KMS-11 (cell line): ENCODE results near the gene CCKAR.

Experiments used
- H2AFZ ChIP-seq: fragments of 200-600 bp; sonication (generic); 2 replicates; pipeline ENCODE4 v1.6.1; 2016; ENCODE audit warnings: antibody characterized with exemption, mixed run types, low read depth
- H3K27ac ChIP-seq: fragments of 200-600 bp; sonication (generic); 2 replicates; pipeline ENCODE4 v1.6.1; 2016; ENCODE audit warnings: mild to moderate bottlenecking, mixed run types
- H3K27me3 ChIP-seq: fragments of 200-600 bp; sonication (generic); 2 replicates; pipeline ENCODE4 v1.6.1; 2017; ENCODE audit warnings: mild to moderate bottlenecking, low read depth, mixed run types, moderate library complexity; ENCODE audit not compliant: insufficient read depth
- H3K36me3 ChIP-seq: fragments of 200-600 bp; sonication (generic); 2 replicates; pipeline ENCODE4 v1.6.1; 2017; ENCODE audit warnings: mild to moderate bottlenecking, mixed run types; ENCODE audit not compliant: insufficient read depth
- H3K4me1 ChIP-seq: fragments of 200-600 bp; sonication (generic); 2 replicates; pipeline ENCODE4 v1.6.1; 2016; ENCODE audit warnings: mild to moderate bottlenecking, low read depth, mixed run types; ENCODE audit not compliant: poor library complexity, severe bottlenecking
- H3K4me2 ChIP-seq: fragments of 200-600 bp; sonication (generic); 2 replicates; pipeline ENCODE4 v1.7.0; 2016; ENCODE audit warnings: mild to moderate bottlenecking, mixed run types
- H3K4me3 ChIP-seq: fragments of 200-600 bp; sonication (generic); IDR thresholded peaks from 2 replicates; pipeline ENCODE4 v1.6.1; 2017; ENCODE audit warnings: low read depth, low read length, mixed read lengths; ENCODE audit not compliant: insufficient read depth
- H3K79me2 ChIP-seq: fragments of 200-600 bp; sonication (generic); 2 replicates; pipeline ENCODE4 v1.6.1; 2016; ENCODE audit warnings: low read depth, mixed run types; ENCODE audit not compliant: insufficient read depth
- H3K9ac ChIP-seq: fragments of 200-600 bp; sonication (generic); 2 replicates; pipeline ENCODE4 v1.6.1; 2016; ENCODE audit warnings: mild to moderate bottlenecking, mixed run types
- H4K20me1 ChIP-seq: fragments of 200-600 bp; sonication (generic); 2 replicates; pipeline ENCODE4 v1.6.1; 2016; ENCODE audit warnings: mild to moderate bottlenecking, mixed run types; ENCODE audit not compliant: insufficient read depth
- TF ChIP-seq, protein P1 (sequence below): fragments of 200-600 bp; sonication (generic); conservative IDR thresholded peaks from 2 replicates; pipeline ENCODE4 v1.6.1; 2017; ENCODE audit warnings: low read depth, mild to moderate bottlenecking, antibody characterized with exemption, low read length, moderate library complexity, mixed read lengths

The CCKAR gene, protein sequence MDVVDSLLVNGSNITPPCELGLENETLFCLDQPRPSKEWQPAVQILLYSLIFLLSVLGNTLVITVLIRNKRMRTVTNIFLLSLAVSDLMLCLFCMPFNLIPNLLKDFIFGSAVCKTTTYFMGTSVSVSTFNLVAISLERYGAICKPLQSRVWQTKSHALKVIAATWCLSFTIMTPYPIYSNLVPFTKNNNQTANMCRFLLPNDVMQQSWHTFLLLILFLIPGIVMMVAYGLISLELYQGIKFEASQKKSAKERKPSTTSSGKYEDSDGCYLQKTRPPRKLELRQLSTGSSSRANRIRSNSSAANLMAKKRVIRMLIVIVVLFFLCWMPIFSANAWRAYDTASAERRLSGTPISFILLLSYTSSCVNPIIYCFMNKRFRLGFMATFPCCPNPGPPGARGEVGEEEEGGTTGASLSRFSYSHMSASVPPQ

DNA sequence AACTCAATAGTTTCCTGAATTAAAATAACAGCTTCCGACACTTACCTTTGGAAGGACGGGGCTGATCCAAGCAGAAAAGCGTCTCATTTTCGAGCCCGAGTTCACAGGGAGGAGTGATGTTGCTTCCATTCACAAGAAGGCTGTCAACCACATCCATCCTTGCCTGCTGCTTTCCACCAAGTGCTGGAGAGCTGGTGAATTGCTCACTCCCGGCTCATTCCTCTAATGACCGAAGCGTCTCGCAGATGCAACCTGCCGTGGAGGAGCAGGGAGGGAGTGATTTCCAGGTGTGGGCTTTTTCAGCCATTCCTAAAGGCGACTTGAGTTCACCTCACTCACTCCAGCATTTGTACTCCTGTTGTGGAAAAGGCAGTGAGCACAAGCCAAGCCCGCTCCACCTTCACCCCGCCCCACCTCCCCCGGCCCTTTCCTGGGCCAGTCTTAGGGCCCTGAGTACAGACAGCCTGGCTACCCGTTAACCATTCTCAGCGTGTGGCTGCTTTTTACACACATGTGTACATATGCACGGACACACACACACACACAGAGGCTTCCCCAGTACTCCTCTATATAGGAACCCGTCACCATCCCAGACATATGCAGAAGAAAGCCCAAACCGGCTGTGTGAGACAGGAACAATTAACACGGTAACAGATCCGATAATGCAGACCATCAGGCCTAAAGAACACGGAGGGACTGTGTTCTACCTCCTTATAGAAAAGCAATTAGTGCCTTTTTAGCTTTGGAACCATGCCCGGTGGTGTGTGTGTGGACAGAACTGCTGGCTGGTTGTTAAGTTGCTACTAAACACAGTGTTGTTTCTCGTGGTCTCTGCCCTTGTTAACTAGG lies at the start of gene CCKAR:
TSS of gene CCKAR (minus strand) at position 374 of the 849 bp plus-strand sequence. CDS start at position 157, 217 bp downstream.
- no peaks in the 10 kb centered on the region for H3K27me3 ChIP-seq
- H4K20me1 ChIP-seq = no peaks in the 10 kb centered on the region
- no peak within 1 kb of the TSS for H2AFZ ChIP-seq
- no peaks in the 10 kb centered on the region for H3K79me2 ChIP-seq
- no peaks in the 10 kb centered on the region for H3K4me1 ChIP-seq
- no peak within 1 kb of the TSS for H3K9ac ChIP-seq
- H3K36me3 ChIP-seq = no peaks in the 10 kb centered on the region
- H3K27ac ChIP-seq = no peak within 1 kb of the TSS
- TF ChIP-seq, protein P1, sequence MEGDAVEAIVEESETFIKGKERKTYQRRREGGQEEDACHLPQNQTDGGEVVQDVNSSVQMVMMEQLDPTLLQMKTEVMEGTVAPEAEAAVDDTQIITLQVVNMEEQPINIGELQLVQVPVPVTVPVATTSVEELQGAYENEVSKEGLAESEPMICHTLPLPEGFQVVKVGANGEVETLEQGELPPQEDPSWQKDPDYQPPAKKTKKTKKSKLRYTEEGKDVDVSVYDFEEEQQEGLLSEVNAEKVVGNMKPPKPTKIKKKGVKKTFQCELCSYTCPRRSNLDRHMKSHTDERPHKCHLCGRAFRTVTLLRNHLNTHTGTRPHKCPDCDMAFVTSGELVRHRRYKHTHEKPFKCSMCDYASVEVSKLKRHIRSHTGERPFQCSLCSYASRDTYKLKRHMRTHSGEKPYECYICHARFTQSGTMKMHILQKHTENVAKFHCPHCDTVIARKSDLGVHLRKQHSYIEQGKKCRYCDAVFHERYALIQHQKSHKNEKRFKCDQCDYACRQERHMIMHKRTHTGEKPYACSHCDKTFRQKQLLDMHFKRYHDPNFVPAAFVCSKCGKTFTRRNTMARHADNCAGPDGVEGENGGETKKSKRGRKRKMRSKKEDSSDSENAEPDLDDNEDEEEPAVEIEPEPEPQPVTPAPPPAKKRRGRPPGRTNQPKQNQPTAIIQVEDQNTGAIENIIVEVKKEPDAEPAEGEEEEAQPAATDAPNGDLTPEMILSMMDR = no peak
- H3K4me3 ChIP-seq = no peak within 1 kb of the TSS
- H3K4me2 ChIP-seq = no peak within 1 kb of the TSS

DNA sequence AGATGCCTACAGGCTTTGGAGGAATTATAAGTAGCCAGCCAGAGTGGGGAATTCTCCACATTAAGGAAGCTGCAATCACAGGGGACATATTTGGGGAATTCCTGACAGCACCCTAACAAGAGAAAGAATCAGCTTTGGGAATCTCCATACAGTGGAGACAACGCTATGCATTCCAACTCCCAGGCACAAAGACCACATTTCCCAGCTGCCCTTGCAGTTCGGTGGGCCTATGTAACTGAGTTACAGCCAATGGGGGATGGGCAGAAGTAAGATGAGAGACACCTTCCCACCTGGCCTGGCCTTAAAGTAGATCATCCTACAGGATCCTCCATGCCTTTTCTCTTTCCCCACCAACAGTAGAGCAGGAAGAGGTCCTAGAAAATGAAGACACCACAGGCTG lies 43.4 kb upstream of the CCKAR start:
- no peak overlapping the region for H3K27ac ChIP-seq

DNA sequence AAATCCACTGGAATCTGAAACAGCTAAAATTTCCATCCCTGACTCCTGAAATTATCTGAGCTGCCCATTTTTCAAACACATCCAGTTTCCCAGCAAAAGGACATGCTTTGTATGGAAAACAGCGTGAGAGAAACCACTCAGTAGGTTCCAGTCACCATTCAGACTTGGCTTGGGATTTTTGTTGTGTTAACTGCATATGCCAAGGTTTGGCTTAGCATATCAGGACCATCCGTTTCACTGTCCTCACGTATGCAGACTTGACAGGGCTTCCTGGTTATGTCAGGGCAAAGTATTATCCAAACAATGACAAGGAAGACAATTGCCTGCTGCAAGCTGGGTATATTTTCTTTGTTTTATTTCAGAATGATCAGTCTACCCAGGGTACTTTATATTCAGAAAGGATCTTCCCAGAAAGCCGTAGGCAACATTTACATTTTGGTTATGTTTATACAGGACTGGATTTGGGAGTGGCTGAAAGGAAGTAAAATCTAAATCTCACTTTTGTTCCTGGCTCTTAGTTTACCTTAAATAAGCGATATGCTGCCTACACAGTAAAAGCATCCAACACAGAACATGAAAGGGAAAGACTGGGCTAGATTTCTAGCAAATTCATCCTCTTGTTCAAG lies 41.3 kb upstream of the CCKAR start:
- Histone ChIP-seq H3K4me1 (no peaks in the 10 kb centered on the region), H3K79me2 (no peaks in the 10 kb centered on the region), H3K4me3 (no peak overlapping the region), H3K4me2 (no peak overlapping the region), H2AFZ (no peak overlapping the region), H4K20me1 (no peaks in the 10 kb centered on the region), H3K9ac (no peak overlapping the region), H3K27ac (no peak overlapping the region), H3K36me3 (no peaks in the 10 kb centered on the region), H3K27me3 (no peaks in the 10 kb centered on the region)
- TF ChIP-seq, protein P1 = no peak

More for the DNA sequence above, 43.4 kb upstream of the CCKAR start:
- H3K27me3 ChIP-seq = no peaks in the 10 kb centered on the region
- no peak overlapping the region for H2AFZ ChIP-seq
- no peaks in the 10 kb centered on the region for H3K36me3 ChIP-seq
- no peaks in the 10 kb centered on the region for H4K20me1 ChIP-seq
- H3K79me2 ChIP-seq = no peaks in the 10 kb centered on the region
- H3K9ac ChIP-seq = no peak overlapping the region
- H3K4me3 ChIP-seq = no peak overlapping the region
- no peak overlapping the region for H3K4me2 ChIP-seq
- TF ChIP-seq, protein P1 = no peak
- no peaks in the 10 kb centered on the region for H3K4me1 ChIP-seq

DNA sequence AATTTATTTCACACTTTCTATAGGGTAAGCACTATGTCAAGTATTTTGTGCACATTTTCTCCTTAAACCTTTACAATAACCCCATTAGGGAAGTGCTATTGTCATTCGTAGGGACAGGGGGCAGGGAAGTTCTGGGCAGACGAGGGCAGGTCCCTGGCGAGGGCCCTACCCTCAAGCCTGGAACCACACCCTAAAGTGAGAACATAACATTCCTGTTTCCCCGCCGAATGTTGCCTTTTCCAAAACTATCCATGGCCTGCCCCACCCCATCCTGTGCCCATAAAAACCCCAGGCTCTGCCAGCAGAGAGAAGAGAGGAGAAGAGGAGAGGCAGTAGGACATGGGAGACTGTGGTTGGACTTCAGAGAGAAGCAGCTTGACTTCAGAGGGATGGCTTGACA lies 39.8 kb upstream of the CCKAR start:
- H3K79me2 ChIP-seq = no peaks in the 10 kb centered on the region
- H3K4me3 ChIP-seq = no peak overlapping the region
- no peak overlapping the region for H2AFZ ChIP-seq
- H3K4me1 ChIP-seq = no peaks in the 10 kb centered on the region
- no peaks in the 10 kb centered on the region for H4K20me1 ChIP-seq
- no peaks in the 10 kb centered on the region for H3K27me3 ChIP-seq
- TF ChIP-seq, protein P1 = no peak
- H3K9ac ChIP-seq = no peak overlapping the region
- H3K4me2 ChIP-seq = no peak overlapping the region
- H3K27ac ChIP-seq = no peak overlapping the region
- no peaks in the 10 kb centered on the region for H3K36me3 ChIP-seq
